GM18520 (cell line): ENCODE data around the gene DGCR6.
"Not testable (repeated sequence)": the region's sequence is repeated elsewhere in the genome, so short reads cannot be mapped to it uniquely, and the experiment has no call there.

ENCODE experiments used
- ATAC-seq: cut with Tn5 transposase; IDR thresholded peaks from one replicate; pipeline ENCODE4 v1.9.1; 2021; ENCODE audit not compliant: unreplicated experiment

DGCR6 gene

DNA sequence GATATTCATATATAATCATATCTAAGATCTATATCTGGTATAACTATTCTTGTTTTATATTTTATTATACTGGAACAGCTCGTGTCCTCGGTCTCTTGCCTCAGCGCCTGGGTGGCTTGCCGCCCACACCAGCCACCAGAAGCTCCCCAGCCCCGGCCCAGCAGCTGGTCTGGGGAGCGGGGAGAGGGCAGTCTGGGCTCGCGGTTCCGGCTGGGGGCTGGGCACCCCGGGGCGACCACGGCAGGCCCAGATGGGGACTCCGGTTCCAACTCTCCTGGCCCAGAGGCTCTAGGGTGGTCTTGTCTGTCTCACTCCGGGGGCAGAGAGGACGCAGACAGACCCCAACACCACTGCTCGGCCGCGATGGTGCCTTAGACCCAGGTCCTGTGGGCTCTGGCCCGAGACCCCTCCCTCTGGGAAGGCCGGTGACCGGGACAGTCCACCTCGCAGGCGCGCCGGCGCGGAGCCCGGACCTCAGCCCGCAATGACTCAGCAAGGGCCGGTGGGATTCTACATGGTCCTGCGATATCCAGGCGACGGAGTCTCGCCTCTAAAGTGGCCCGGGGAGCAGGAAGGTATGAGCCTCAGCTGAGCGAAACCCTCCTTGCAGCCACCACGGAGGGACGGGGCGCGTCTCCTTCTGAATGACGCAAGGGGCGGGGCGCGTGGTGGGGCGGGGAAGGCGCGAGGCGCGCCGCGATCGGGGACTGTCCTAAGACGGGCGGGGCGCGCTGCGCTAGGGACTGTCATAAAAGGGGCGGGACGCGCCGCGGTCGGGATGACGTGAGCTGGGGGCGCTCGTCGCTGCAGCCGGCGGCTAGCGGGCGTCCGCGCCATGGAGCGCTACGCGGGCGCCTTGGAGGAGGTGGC, at the start of gene DGCR6:
DGCR6 (plus strand) TSS at position 781 of the 870 bp plus-strand sequence; CDS start at position 836, 55 bp downstream.
- peak; percentile 82 for ATAC-seq

DNA sequence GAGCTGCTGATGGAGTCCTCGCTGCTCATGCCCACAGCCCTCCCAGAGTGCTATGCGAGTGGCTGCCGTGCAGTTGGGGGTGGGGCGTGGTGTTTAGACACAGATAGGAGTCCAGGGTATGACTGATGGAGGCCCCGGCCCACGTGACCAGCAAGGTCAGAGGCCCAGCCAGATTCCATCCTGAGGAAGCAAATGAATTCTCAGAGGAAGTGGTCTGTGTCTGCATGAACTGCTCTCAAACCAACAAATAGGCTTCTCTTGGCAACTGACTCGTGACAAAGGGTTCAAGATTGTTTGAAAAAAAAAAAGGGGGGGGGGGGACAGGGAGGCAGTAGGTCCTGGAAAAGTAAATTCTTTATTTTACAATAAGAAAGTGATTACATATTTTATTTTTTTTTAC, 46.8 kb upstream of the DGCR6 start:
- ATAC-seq, result not testable (repeated sequence)

DNA sequence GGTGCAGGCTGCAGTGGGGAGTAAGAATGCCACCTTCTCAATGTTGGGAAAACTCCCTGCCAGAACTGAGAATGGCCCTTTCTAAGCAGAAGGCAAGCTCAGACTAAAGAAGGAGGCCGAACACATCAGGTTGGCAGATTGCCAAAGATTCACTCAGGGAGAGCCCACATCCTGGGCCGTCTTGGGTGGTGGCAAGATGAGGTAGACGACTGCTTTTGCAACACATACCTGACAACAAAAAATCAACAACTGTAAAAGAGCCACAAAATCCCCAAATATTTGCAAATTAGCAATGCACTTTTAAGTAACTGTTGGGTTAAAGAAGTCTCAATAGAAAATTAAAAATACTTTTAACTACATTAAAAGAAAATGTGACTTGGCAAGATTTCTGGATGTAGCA, 24.9 kb upstream of the DGCR6 start:
- ATAC-seq, result not testable (repeated sequence)

DNA sequence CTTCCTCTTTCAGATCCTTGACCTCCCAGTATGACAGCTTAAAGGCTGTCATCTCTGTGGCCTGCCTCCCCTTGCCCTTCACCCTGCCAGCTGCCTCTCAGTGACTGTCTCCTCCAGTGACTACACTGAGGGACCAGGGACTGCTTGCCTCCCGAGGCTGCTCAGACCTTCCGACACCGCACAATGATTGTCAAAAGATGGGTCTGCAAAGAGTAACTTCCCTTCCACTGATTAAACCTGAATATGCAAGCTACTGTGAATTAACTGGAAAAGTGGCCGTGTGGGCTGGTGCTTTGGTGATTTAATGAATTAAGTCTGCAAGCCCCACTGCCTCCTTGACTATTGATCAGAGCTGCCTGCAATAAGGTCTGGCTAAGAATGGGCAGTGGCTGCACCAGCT, 21.7 kb upstream of the DGCR6 start:
- ATAC-seq, result not testable (repeated sequence)

DNA sequence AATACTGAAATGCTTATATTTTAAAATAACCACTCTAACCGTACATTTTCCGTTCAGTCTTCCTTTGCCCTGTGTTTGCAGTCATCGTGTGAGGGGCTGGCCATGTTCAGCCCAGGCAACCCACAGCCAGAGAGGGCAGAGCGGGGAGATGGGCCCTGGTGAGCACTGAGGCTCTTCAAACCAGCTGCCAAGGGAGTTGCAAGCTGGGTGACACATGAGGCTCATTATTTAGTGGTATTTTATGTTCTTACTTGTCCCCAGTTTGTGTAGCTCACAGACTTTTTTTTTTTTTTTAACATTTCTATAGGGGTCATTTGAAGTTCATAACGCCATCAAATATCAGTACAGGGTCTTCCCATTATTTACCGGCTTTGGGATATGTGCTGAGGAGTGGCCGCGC, 18.0 kb upstream of the DGCR6 start:
- no peak for ATAC-seq

DNA sequence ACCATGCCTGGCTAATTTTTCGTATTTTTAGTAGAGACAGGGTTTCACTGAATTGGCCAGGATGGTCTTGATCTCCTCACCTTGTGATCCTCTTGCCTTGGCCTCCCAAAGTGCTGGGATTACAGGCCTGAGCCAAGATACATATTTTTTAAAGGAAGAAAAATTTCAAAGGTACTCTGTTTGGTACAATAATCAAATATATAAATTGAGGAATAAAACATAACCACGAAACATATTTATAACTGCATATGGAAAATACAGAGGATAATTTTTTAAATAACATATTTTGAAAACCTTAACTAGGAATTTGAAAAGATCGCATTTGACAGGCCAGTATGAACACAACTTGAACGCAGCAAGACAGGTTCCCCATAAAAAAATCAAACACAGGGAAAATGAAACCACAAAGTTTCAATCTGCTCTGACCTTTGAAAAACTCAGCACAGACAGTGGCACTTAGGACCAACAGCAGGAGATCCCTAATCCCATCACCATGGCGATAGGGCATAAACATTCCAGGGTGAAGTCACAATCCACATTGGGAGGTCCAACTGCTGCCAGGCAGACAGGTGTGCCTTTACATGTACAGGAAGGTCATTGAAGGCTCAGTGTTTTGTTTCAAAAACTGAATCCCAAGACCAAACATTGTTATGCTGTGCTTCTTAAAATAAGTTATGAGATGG, 15.5 kb upstream of the DGCR6 start:
- not testable (repeated sequence) for ATAC-seq

DNA sequence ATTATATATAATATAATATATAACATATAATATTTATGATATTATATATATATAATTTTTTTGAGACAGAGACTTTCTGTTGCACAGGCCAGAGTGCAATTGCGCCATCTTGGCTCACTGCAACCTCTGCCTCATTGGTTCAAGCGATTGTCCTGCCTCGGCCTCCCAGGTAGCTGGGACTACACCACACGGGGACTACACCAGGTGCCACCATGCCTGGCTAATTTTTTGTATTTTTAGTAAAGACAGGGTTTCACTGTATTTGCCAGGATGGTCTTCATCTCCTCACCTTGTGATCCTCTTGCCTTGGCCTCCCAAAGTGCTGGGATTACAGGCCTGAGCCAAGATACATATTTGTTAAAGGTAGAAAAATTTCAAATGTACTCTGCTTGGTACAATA, 12.3 kb upstream of the DGCR6 start:
- ATAC-seq, result not testable (repeated sequence)

DNA sequence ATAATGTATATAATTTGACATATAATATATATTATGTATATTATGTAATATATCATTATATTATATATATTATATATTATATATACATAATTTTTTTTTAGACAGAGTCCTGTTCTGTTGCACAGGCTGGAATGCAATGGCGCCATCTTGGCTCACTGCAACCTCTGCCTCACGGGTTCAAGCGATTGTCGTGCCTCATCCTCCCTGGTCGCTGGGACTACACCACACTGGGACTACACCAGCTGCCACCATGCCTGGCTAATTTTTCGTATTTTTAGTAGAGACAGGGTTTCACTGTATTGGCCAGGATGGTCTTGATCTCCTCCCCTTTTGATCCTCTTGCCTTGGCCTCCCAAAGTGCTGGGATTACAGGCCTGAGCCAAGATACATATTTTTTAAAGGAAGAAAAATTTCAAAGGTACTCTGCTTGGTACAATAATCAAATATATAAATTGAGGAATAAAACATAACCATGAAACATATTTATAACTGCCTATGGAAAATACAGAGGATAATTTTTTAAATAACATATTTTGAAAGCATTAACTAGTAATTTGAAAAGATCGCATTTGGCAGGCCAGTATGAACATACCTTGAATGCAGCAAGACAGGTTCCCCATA, 10.0 kb upstream of the DGCR6 start:
- not testable (repeated sequence) for ATAC-seq

DNA sequence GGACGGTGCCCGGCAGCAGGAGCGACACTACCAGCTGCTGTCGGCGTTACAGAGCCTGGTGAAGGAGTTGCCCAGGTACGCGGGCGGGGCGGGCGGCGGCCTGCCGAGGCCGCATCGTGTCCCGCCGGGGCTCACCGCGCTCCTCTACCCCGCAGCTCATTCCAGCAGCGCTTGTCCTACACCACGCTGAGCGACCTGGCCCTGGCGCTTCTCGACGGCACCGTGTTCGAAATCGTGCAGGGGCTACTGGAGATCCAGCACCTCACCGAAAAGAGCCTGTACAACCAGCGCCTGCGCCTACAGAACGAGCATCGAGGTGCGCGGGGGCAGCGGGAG, 258 bp downstream of the DGCR6 start:
- not testable (repeated sequence) for ATAC-seq

DNA sequence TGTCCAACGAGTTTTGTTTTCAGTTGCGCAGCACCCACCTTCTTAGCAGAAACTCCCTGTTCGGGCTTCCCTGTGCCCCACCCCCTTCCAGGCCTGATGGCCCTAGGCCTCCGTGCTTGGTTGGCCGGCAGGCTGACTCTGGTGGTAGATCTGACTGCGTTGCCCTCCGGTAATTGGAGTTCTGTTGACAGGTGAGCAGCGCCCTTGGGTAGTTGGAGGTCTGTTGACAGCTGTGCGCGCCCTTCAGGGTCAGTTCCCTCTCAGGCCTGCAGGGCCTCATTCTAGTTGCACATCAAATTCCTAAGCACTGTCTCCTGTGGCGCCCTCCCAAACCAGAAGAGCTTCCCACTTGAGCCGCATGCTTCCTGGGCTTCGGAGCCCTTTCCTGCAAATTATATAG, 776 bp downstream of the DGCR6 start:
- no peak for ATAC-seq

DNA sequence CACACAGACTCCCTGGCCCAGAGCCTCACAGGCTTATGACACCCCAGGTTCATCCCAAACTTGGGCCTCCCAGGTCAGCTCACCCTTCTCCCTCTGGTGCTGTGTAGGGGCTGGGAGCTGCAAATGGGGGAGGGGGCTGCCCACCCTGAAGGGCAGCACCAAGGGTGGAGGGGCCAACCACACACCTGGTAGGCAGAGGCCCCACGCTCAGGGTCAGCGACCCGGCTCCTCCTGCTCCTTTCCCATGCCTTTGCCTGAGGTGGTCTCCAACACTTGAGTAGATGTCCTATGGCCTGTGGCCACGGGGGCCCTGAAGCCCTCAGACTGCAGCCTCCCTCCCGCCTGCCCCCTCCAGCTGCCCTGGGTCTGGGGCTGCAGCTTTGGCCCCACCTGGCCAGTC, 3.4 kb downstream of the DGCR6 start:
- ATAC-seq, result no peak

DNA sequence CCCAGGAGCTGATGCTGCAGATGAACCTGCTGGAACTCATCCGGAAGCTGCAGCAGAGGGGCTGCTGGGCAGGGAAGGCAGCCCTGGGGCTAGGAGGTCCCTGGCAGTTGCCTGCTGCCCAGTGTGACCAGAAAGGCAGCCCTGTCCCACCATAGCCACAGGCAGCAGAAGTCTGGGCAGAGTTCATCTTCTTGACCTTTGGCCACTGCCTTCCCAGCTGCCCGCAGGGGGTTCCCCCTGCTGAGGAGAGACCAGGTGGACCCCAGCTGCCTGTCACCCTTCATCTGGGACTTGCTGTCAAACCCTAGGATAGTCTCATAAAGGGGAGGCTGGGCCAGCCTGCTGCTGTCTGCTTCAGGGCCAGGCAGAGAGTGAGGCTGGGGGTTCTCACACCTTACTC, 5.4 kb downstream of the DGCR6 start:
- not testable (repeated sequence) for ATAC-seq

DNA sequence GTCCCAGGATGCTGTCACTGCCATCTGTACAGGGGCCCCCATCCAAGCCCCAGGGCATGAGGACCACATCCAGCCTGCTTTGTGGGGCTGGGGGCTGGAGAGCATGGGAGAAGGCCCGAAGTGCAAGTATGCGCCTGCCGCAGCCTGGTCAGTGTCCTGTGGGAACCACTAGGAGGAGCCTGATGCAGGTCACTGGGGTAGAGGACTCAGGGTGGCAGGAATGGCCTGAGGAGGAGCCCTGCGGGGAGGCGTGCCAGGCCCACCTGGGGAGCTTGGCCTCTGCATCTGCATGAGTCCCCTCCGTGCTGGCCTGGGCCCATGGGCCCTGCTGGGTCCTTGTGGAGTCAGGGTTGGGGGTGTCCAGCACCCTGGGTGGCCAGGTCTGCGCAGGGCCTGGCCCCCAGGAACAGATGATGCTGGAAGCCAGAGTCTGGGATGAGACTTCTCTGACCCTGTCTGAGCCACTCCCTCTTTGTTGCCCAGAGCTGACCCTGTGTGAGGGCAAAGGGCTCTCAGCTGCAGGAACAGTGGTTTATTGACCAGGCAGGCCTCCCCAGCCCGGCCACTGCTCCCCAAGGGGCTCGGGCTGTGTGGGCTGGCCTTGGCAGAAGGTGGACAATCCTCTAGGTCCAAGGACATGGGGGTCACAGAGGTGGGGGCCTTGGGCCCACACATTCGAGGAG, 6.3 kb downstream of the DGCR6 start:
- ATAC-seq, result not testable (repeated sequence)

DNA sequence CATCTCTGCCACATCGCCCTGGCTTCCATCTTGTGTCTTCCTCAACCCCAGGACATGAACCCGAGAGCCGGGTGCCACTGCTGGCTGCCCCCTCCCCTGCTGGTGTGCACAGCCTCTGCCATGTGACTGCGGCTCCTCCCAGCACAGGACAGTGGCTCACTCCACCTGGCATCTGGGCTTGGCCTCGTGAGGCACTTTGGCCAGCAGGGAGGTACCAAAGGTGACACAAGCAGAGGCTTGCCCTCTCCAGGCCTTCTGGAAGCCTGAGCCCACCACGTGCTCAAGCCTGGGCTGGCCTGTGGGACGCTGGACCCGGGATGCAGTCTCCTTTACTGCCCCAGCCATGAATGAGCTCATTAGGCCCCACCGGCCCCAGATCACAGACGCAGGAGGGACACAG, 8.4 kb downstream of the DGCR6 start:
- not testable (repeated sequence) for ATAC-seq

DNA sequence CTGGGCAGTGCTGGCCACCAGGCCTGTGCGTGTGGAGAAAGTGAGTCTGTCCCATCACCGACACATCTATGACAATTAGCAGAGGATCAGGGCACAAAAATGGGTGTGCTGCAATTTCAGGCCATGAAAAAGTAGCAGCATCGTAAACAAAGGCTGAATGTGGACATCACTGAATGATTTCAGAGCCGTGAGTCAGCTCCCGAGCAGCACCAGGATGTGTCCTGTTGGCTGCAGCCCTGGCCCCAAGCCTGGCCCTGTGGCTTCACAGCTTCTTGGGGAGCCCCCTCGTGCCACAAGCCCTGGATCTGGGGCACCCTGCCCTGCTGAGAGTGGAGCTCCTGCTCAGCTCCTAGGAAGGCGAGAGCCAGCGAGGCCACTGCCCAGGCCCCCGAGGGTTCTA, 9.4 kb downstream of the DGCR6 start:
- not testable (repeated sequence) for ATAC-seq

DNA sequence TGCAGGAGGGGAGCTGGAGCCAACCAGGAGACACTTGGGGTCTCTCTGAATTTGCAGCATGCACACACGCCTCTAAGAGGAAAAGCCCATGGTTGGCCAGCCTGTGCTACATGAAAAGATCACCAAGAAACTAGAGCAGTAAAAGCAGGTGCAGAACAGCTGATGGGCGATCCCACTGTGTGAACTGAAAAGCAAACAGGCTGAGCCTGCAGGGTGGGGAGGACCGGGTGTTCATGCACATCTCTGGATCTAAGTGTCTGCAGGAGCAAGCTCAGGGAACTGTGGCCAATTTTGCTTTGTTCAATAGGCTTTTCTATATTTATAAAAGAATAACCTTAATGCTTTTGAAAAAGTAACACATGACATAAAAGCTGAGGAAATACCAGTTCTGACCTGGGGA, 11.7 kb downstream of the DGCR6 start:
- ATAC-seq, result not testable (repeated sequence)

DNA sequence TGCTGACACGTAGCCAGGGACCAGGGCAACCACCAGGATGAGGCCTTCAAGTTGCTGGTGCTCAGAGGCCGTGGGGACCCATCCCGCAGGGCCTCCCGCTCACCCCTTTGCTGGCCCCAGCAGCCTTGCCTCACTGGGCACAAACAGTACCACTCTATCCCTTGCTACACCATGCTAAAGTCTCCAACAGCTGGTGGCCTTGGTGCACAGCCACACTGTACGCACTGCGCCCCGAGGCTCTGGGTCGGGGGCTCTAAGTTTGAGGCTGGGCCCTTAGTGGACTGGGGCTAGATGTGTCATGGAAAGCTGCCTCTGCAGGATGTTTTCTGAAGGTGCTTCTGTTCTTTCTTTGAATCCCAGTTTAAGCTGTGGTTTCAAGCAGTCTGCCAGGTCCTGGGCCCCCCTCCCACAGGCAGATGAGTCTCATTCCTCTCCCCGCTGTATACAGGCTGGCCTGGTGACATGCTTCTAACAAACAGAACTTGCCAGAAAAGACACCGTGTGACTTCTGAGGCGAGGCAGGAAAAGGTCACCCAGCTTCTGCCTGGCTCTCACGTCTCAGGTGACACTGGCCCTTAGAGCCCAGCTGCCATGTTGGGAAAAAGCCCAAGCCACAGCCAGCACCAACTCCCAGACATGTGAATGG, 14.3 kb downstream of the DGCR6 start:
- ATAC-seq, result not testable (repeated sequence)

DNA sequence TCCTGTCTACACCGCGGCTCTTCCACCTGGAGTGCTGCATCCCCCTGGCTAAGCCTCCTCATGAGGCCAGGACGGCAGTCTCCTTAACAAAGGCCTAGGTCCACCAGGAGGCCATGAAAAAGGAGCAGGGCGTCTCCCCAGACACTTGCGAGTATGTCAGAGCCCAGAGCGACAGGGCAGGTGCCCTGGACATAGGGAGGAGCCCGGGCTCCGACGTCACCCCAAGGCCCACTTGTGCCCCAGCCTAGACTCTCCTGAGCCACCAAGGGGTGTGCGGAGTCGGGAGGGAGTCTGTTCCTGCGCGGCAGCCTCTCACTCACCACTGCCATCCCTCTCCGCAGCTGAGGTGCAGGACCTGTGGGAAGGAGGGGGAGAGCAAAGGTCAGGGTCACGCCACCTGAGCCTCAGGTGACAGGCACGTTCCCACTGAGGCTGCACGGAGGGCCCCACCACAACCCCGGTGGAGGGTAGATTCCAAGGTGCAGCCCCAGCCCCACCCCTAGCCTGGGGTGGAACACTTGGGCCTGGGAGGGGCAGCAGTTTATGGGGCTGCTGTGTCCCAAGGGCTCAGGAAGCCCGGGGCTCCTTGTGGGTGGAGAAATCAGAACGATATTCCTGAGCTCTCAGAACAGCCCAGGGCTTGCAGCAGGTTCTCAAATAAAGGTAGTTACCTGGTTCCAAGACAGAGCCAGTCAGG, 19.4 kb downstream of the DGCR6 start:
- ATAC-seq, result no peak

DNA sequence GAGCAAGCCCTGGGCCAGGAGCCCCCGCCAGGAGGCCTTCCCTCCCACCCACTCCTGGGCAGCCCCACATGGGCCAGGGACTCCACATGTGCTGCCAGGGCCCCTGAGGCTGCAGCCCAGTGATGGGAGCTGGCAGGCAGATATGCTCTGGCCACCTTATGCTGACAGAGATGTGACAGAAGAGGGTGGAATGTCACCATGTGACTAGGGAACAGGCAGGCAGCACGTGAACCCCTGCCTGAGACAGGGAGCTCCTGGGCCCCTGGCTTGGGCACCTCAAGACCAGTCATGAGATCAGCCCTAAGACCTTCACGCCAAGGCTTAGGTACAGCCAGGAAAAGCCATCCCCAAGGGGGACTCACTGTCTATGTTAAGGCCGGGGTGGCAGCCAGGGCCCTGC, 20.9 kb downstream of the DGCR6 start:
- no peak for ATAC-seq

DNA sequence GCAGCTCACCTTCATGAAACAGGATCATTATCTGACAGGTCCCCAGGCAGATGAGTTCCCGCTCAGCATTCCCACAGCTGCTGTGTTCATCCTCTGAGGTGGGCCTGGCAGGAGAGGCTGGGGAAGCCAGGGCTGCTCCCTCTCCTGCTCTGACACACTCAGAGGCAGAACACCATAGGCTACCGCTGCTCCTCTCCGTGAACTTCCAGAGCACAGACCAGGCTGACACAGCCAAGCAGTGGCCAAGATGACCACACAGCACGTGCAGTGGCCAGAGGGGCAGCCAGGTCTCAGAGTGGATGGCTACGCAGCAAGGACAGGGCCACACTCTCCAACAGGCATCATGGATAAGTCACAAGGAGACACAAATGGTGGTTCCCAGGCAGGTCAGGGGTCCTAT, 21.5 kb downstream of the DGCR6 start:
- ATAC-seq, result no peak
